ENCODE measurements around the gene RAD21L1.
A peak's percentile ranks its signal among the peaks of the same experiment; 100 is the strongest.

Gene RAD21L1

GRCh38 chr20:1225783-1226654 lies at the start of gene RAD21L1:
Gene RAD21L1, plus strand, starts transcription at chr20:1226044. Its CDS starts 2,410 bp downstream, at chr20:1228454.
- DNase-seq (ENCODE audit: low read depth) = peak; percentile 80

GRCh38 chr20:1177680-1178079 lies 48.2 kb upstream of the RAD21L1 start:
- no peak for DNase-seq (ENCODE audit: low read depth)

- DNase-seq (ENCODE audit: low read depth) = no peak
Observed at GRCh38 chr20:1178103-1178502, 47.7 kb upstream of the RAD21L1 start.

DNA sequence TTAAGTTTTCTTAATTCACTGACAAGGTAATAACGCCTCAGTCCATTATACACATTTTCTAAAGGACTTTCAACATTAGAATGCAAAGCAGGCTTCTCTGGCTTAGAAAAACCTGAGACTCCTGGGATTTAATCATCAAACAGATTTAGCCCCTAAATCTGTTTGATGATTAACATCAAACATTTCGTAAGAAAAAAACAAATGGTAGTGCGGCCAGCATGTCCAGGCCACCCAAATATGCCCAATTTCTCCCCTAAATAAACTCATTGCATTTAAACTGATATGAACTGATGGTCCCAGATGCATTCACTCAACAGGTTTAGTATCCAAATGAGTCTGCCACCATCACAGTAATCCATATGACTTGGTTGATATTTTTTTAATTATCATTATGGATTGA lies 47.2 kb upstream of the RAD21L1 start:
- no peak for DNase-seq (ENCODE audit: low read depth)

- no peak for DNase-seq (ENCODE audit: low read depth)
Observed at GRCh38 chr20:1180949-1181348, 44.9 kb upstream of the RAD21L1 start.

- no peak for DNase-seq (ENCODE audit: low read depth)
Observed at GRCh38 chr20:1182106-1182505, 43.7 kb upstream of the RAD21L1 start.

- DNase-seq (ENCODE audit: low read depth) = no peak
Observed at GRCh38 chr20:1183153-1183552, 42.7 kb upstream of the RAD21L1 start.

DNA sequence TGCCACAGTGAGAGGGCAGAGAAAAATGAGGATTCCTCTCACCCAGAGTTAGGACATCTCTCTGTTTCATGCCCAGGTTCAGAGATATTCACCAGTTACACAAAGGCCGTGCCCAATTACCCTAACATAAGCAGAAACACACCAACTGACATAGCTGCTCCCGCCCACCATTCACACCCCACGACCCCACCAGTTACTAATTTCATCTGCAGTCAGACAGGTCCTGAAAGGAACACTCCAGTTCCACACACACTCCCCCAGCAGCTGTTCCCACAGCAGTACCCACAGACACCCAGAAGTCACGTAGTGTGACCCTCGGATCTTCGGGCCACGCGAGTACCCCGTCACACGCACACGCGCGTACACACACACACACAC lies 41.6 kb upstream of the RAD21L1 start:
- no peak for DNase-seq (ENCODE audit: low read depth)

DNA sequence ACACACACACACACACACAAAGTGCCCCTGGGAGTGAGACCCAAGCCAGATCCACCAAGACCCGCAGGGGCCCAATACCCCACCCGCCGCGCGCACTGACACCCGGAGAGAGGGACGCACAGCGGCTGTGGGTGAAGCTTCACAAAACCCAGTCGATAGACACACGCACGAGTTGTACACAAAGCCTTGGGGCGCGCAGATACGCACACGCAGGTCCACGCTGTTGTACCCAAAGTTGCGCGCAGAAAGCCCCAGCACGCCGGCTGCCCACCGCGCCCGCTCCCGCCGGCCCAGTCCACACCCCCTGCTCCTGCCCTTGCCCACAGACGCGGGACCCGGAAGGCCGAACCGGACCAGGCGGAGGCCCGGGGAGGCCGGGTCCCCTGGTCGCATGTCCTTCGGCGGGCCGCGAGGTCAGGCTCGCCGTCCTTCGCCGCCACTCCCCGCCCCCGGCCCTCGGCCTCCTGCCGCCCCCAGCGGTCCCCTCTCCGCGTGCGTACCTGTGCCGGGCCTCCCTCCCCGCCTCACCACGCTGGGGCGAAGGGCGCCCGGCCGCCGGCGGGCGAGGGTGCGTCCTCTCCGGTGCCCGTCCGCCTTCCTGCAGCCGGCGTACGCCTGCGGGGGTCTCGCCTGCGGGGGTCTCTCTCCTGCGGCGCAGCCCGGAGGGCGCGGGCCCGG lies 41.1 kb upstream of the RAD21L1 start, which contains the start of gene TMEM74B:
TMEM74B (minus strand) TSS at position 344 of the 678 bp plus-strand sequence. CDS start 1,180 bp downstream, outside the sequence.
- no peak for DNase-seq (ENCODE audit: low read depth)

GRCh38 chr20:1185316-1185741 lies 40.5 kb upstream of the RAD21L1 start:
- no peak for DNase-seq (ENCODE audit: low read depth)

GRCh38 chr20:1185790-1186334 lies 40.0 kb upstream of the RAD21L1 start:
- peak; percentile 27 for DNase-seq (ENCODE audit: low read depth)

DNA sequence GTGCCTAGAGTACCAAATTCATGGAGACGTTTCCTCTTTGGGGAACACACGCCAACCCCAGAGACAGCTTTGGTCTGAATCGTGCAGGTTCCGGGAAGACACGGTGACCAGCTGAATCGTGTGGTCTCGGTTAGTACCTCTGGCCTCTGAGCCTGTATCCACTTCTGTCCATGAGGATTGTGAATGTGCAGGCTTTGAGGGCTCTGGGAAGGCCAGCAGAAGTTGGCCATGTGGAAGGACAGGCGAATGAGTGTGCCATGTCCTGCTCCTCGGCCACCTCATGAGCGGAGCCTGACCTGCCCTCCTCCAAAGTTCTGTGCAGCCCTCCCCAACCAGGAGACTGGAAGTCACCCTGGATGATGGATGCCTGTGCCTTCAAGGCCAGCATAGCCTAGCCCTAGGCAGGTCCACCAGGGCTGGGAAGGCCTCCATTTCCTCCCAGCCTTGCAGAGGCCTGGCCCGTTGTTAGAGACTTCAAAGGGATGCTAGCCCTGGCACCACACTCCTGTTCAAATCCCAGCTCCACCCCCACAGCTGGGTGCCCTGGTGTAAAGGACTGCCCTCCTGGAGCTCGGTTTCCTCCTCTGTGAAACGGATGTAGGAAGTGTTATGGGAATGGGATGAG lies 39.4 kb upstream of the RAD21L1 start:
- no peak for DNase-seq (ENCODE audit: low read depth)

DNA sequence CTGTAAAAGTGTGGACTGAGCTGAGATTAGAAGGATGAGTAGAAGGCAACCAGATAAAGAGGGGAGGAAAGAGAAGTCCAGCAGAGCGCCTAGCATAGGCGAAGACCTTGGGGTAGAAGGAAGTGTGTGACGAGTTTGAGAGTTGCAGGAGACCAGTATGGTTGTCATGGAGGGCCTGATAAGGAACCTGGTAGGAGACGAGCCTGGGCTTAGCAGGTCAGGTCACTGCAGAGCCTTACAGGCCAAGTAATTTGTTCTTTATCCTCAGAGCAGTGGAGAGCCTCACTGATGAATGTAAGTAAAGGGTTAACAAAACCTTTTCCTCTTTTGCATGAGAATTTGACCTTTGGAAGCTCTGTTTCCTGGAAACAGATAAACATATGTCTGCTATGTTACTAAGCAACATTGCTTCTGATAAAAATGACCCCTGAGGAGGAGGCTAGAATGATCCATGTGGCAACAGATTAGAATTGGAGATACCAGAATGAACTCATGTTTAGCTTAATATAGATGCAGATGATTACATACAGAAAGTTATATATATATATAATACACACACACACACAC lies 38.2 kb upstream of the RAD21L1 start:
- DNase-seq (ENCODE audit: low read depth) = no peak

DNA sequence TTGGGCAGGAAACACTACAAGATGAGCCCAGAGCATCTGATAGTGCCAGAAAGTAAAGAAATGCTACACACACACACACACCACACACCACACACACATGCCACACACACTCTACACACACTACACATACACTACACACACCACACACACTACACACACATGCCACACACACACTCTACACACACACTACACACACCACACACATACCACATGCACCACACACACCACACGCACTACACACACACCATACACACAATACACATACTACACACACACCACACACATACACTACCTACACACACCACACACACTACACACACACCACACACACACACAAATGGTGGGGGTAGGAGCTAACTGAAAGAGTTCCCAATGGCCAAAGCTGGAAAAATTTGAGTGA lies 37.5 kb upstream of the RAD21L1 start:
- no peak for DNase-seq (ENCODE audit: low read depth)

- no peak for DNase-seq (ENCODE audit: low read depth)
Observed at GRCh38 chr20:1189827-1190226, 36.0 kb upstream of the RAD21L1 start.

- no peak for DNase-seq (ENCODE audit: low read depth)
Observed at GRCh38 chr20:1190847-1191246, 35.0 kb upstream of the RAD21L1 start.

- no peak for DNase-seq (ENCODE audit: low read depth)
Observed at GRCh38 chr20:1191299-1191698, 34.5 kb upstream of the RAD21L1 start.

- DNase-seq (ENCODE audit: low read depth) = no peak
Observed at GRCh38 chr20:1195226-1195625, 30.6 kb upstream of the RAD21L1 start.

DNA sequence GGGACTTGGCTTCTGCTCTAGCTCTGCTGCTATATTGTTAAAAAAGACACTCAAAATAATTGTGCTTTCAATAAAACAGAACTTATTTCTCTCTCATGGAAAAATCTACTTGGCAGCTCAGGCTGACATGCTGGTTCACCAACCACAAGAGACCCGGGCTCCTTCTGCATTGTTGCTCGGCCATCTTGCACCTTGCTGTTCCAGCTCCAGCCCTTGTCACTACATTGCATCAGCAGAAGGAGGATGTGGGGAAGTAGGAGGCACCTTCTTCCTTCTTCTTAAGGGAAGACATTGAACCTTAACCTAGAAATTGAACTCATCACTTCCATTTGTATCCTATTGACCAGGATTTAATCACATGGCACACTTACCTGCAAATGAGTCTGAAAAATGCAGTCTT lies 29.2 kb upstream of the RAD21L1 start:
- no peak for DNase-seq (ENCODE audit: low read depth)

DNA sequence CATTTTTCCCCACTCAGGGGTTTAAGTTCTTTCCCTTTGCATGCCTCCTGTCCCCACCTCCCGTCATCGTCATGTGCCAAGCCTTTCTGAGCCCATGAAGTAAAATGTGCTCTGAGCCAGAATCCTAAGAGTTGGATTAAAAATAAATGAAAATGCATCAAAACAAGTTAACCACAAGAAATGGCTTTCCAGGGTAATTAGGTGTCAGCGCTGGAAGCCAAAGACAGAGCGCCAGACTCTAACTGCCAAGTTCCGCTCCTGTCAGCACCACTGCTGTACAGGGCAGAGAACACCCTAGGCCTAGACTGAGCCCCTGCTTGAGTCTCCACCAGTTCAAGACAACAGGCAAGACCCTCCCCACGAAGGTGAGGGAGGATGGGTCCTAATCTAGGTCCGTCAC lies 28.0 kb upstream of the RAD21L1 start:
- no peak for DNase-seq (ENCODE audit: low read depth)

GRCh38 chr20:1198751-1199150 lies 27.1 kb upstream of the RAD21L1 start:
- no peak for DNase-seq (ENCODE audit: low read depth)

GRCh38 chr20:1199212-1199873 lies 26.5 kb upstream of the RAD21L1 start:
- no peak for DNase-seq (ENCODE audit: low read depth)

Measured in activated T-cell treated with anti-CD3 and anti-CD28 coated beads for 1 hour (primary cell).